Progenitor cell of endocrine pancreas (in vitro differentiated cells): ENCODE results near the gene HSF5. TPM values are rescaled to one million over a fixed set of nuclear protein-coding genes. Genes with fewer than 3 reads are reported as not detected.
A peak's percentile ranks its signal among the peaks of the same experiment; 100 is the strongest.

ENCODE experiments used
- DNase-seq: peaks from one replicate; pipeline ENCODE4 v3.0.0; 2021; ENCODE audit warnings: low spot score; ENCODE audit not compliant: unreplicated experiment
- H3K27ac Mint-ChIP-seq: 2 replicates; pipeline ENCODE4 v1.8.0; 2021; ENCODE audit warnings: mild to moderate bottlenecking, moderate library complexity, mixed read lengths
- H3K27me3 Mint-ChIP-seq: 2 replicates; pipeline ENCODE4 v1.8.0; 2021; ENCODE audit warnings: mixed read lengths
- H3K36me3 Mint-ChIP-seq: 2 replicates; pipeline ENCODE4 v1.8.0; 2022; ENCODE audit warnings: mixed read lengths; ENCODE audit not compliant: insufficient read depth
- H3K4me1 Mint-ChIP-seq: 2 replicates; pipeline ENCODE4 v1.8.0; 2021; ENCODE audit warnings: low read depth, mixed read lengths
- H3K4me3 Mint-ChIP-seq: 2 replicates; pipeline ENCODE4 v1.8.0; 2021; ENCODE audit warnings: low read depth, mild to moderate bottlenecking, moderate library complexity, mixed read lengths
- H3K9me3 Mint-ChIP-seq: 2 replicates; pipeline ENCODE4 v1.8.0; 2021; ENCODE audit warnings: low read depth, mixed read lengths
- total RNA-seq: library from RNA; stranded (reverse); gene quantifications from 2 replicates; pipeline ENCODE4 v1.2.1, GENCODE V29; 2021
- TF ChIP-seq, protein P1 (sequence below): fragments of 200-600 bp; sonication (generic); IDR thresholded peaks from one replicate; pipeline ENCODE4 v1.5.0; 2021; ENCODE audit warnings: antibody characterized with exemption, mild to moderate bottlenecking; ENCODE audit not compliant: unreplicated experiment

HSF5 gene
- total RNA-seq, 1 donor from 2014 or later, result 0.12 TPM

DNA sequence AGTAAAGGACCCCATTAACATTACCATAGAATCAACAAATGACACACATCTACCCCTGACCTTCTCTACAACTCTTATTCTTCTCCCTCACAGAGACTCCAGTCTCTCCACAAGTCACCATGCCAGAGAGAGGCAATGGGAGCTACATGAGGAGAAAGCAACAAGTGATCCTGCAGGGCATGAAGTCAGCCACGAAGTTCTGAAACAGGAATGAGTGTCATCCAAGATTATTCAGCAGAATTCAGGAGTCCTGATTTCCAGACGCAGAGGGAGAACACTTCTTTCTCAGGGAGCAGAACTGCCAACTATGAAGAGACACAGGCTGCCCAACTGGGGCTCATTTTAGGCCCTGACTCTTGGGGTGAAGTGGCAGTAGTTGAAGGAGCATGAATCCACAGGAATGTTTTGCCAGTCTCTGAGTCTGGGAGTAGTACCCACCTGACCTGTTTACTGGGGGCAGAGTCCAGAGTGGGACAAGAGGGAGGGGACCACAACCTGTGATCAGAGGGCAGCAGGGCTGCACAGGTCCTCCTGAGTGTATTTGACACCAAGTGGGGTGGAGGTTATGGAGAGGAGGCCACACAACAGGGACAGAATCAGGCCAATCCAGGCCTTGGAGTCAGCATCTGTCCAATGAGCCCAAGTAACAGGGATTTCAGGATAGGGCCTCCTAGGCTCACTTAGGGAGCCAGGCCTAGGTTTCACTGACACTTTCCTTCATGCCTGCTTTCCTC lies 28.6 kb upstream of the HSF5 start:
- TF ChIP-seq, protein P1, sequence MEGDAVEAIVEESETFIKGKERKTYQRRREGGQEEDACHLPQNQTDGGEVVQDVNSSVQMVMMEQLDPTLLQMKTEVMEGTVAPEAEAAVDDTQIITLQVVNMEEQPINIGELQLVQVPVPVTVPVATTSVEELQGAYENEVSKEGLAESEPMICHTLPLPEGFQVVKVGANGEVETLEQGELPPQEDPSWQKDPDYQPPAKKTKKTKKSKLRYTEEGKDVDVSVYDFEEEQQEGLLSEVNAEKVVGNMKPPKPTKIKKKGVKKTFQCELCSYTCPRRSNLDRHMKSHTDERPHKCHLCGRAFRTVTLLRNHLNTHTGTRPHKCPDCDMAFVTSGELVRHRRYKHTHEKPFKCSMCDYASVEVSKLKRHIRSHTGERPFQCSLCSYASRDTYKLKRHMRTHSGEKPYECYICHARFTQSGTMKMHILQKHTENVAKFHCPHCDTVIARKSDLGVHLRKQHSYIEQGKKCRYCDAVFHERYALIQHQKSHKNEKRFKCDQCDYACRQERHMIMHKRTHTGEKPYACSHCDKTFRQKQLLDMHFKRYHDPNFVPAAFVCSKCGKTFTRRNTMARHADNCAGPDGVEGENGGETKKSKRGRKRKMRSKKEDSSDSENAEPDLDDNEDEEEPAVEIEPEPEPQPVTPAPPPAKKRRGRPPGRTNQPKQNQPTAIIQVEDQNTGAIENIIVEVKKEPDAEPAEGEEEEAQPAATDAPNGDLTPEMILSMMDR, result no peak
- Mint-ChIP-seq H3K9me3 (no peaks in the 10 kb centered on the region), H3K4me1 (peaks cover 30% of the 10 kb centered on the region), H3K36me3 (no peaks in the 10 kb centered on the region), H3K4me3 (peak overlapping the region; percentile 93), H3K27me3 (peaks cover 10% of the 10 kb centered on the region), H3K27ac (peak overlapping the region; percentile 99)
- no peak for DNase-seq

DNA sequence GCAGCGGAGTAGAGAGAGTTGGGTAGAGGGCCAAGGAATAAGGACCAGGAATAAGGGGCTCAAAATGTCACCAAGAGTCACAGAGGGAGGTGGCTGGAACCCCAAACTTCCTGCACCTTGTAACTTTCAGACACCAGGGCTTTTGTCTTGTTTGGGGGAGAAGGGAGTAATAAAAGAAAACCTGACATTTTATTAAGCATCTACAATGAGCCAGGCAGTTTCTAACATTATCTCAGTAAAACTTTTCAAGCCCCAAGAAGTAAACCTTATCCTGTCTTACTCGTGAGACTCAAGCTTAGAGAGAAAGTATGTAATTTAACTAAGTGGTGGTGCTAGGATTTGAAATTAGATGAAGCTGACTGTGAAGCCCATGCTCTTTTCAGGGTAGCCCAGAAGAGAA lies 27.1 kb upstream of the HSF5 start:
- H3K27ac Mint-ChIP-seq, result peak overlapping the region; percentile 87
- H3K27me3 Mint-ChIP-seq, result no peaks in the 10 kb centered on the region
- peak overlapping the region; percentile 74 for H3K4me3 Mint-ChIP-seq
- TF ChIP-seq, protein P1, result no peak
- H3K9me3 Mint-ChIP-seq, result no peaks in the 10 kb centered on the region
- no peak for DNase-seq
- H3K36me3 Mint-ChIP-seq, result peaks cover 7% of the 10 kb centered on the region
- peaks cover 30% of the 10 kb centered on the region for H3K4me1 Mint-ChIP-seq

DNA sequence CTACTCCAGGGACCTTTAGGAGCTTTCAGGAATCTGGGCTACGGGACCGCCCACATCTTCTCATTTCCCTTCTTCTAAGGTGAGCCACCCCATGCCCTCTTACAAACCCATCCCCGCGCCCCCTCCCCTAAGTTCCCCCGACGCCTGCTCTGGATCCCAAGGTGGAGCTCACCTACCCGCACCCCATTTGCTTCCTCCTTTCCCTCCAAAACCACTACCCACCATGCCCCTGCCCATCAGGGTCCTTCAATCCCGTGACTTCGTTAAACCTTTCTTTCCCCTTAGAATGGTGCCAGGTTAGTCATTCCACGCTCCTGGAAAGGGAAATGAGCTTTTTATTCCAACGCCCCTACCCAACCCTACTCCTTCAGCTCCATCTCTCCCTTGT lies 26.6 kb upstream of the HSF5 start:
- DNase-seq, result no peak
- Mint-ChIP-seq H3K36me3 (peaks cover 13% of the 10 kb centered on the region), H3K9me3 (no peaks in the 10 kb centered on the region), H3K4me3 (peak overlapping the region; percentile 74), H3K4me1 (peaks cover 30% of the 10 kb centered on the region), H3K27ac (peak overlapping the region; percentile 87), H3K27me3 (no peaks in the 10 kb centered on the region)
- TF ChIP-seq, protein P1, result no peak

DNA sequence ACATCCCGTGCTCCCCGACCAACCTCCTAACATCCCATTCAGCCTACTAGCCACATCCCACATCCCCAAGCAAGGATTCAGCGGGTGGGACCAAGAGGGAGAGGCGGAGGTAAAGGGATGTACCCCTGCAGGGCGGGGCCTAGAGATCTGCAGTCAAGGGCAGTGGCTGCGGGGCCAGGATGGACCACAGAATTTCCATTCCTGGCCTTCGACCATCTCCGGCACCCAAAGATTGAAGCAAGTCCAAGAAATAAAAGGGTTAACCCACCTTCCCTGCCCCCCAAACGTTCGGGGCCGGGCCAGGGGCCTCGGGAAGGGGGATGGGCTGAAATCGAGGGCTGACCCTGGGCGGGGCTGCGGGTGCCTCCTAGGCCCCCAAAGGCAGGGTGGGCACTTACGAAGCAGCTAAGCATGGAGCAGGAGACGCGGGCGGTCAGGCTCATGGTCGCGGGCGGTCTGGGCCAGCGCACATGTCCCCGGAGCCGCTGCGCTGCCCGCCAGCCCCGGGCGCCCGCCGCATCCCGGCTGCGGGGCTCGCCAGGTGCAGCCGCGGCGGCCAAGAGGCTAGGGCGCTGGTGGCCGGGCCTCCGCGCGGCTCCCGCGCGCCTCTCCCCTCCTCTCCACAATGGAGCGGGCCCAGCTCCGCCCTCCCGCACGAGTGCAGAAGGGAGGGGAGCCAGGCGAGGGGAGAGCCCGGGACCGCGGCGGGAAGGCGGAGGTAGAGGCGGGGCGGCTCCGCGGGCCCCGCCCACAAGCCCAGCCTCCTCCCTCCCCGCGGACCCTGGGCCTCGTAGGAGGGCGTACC lies 26.0 kb upstream of the HSF5 start, which contains the start of gene MTMR4:
Gene MTMR4 (minus strand): TSS at position 674 of the 805 bp plus-strand sequence. CDS start 231 bp downstream, at position 443.
- DNase-seq, result peak; percentile 77
- H3K27ac Mint-ChIP-seq, result peak within 1 kb of the TSS; percentile 92
- TF ChIP-seq, protein P1, result no peak
- no peaks in the 10 kb centered on the region for H3K27me3 Mint-ChIP-seq
- H3K36me3 Mint-ChIP-seq, result peaks cover 16% of the 10 kb centered on the region
- H3K4me1 Mint-ChIP-seq, result peaks cover 30% of the 10 kb centered on the region
- peak within 1 kb of the TSS; percentile 87 for H3K4me3 Mint-ChIP-seq
- no peaks in the 10 kb centered on the region for H3K9me3 Mint-ChIP-seq

DNA sequence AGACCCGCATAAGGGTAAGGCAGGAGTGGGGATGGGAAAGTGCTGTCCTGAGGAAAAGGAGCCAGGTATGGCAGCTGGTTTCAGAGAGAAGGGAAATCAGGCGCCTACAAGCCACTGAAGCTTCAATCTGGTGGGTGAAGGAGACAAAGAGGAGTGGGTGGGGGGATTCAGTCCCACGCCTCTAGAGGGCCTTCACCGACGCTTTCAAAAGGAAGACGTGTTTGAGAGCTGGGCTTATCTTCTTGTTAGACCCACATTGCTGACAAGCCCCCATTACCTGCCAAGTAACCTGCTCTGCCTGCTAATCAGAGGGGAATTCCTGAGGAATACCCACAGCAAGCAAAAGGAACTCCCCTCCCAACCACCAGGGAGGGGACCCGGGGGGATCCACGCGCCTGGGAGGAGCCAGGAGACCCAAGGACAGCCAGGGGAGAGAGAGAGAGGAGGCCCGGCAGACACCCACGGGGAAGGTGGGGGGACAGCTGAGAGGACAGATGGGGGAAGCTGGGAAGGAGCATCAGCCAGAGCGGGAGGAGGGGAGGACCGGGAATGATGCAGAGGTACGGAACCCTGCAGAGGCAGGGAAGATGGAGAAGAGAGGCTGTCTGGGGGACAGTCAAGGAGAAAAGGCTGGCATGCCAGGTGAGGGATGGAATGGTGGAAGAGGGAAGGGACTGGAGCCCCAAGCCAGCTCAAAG lies 25.2 kb upstream of the HSF5 start:
- no peaks in the 10 kb centered on the region for H3K9me3 Mint-ChIP-seq
- peak overlapping the region; percentile 87 for H3K4me3 Mint-ChIP-seq
- TF ChIP-seq, protein P1, result no peak
- peak overlapping the region; percentile 92 for H3K27ac Mint-ChIP-seq
- DNase-seq, result no peak
- peaks cover 16% of the 10 kb centered on the region for H3K36me3 Mint-ChIP-seq
- H3K4me1 Mint-ChIP-seq, result peaks cover 27% of the 10 kb centered on the region
- no peaks in the 10 kb centered on the region for H3K27me3 Mint-ChIP-seq
